ENCODE data around the gene PLA2G4B. TPM values are rescaled to one million over a fixed set of nuclear protein-coding genes. Genes with fewer than 3 reads are reported as not detected.

The PLA2G4B gene
- total RNA-seq, 1 donor from 2014 or later = 13.1 TPM

DNA sequence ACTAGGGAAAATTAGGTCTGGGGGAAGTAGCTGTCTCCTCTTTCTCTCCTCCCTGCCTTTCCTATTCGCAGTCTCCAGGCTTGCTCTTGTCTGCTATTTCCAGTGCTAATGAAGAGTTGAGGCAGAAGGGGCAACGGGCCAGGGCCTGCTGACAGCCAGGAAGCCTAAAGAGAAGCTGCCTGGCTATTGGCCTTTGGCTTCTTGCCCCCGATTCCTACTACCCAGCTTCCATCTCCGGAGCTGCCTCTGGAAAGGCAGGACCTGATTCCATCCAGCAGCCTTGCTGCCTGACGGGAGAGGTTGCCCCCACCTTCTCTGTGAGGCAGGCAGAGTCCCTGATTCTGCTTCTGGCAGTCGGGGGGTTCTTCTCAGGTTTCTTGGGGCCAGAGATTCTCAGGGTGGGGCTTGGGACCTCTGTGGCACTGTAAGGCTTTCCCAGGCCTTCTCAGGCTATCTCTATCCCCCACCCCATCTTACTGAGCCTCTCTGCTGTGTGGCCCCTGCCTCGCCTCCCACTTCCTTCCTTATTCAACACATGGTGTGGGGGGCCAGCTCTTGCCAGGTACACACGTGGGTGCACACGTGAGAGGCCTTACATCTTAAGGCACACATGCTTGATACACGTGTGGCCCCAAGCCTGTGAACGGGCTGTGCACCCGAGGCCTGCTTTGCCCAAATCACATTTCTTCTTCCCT is 29.0 kb upstream of the PLA2G4B start:
- no peak overlapping the region for H3K4me3 Mint-ChIP-seq (ENCODE audit: low read depth)
- no peaks in the 10 kb centered on the region for H3K27me3 Mint-ChIP-seq
- H3K9me3 Mint-ChIP-seq (ENCODE audit: low read depth) = no peaks in the 10 kb centered on the region
- DNase-seq (ENCODE audit: low spot score, unreplicated experiment) = no peak
- peaks cover 4% of the 10 kb centered on the region for H3K36me3 Mint-ChIP-seq (ENCODE audit: insufficient read depth)
- H3K27ac Mint-ChIP-seq = no peak overlapping the region
- no peak for TF ChIP-seq CTCF (IDR thresholded peaks at IDR 0.05; ENCODE audit: unreplicated experiment)
- H3K4me1 Mint-ChIP-seq (ENCODE audit: low read depth) = no peaks in the 10 kb centered on the region

GRCh38 chr15:41810651-41811431 is 27.8 kb upstream of the PLA2G4B start:
- DNase-seq (ENCODE audit: low spot score, unreplicated experiment) = no peak
- H3K4me3 Mint-ChIP-seq (ENCODE audit: low read depth) = no peak overlapping the region
- no peaks in the 10 kb centered on the region for H3K27me3 Mint-ChIP-seq
- no peak overlapping the region for H3K27ac Mint-ChIP-seq
- no peak for TF ChIP-seq CTCF (IDR thresholded peaks at IDR 0.05; ENCODE audit: unreplicated experiment)
- peaks cover 4% of the 10 kb centered on the region for H3K36me3 Mint-ChIP-seq (ENCODE audit: insufficient read depth)
- no peaks in the 10 kb centered on the region for H3K9me3 Mint-ChIP-seq (ENCODE audit: low read depth)
- no peaks in the 10 kb centered on the region for H3K4me1 Mint-ChIP-seq (ENCODE audit: low read depth)

DNA sequence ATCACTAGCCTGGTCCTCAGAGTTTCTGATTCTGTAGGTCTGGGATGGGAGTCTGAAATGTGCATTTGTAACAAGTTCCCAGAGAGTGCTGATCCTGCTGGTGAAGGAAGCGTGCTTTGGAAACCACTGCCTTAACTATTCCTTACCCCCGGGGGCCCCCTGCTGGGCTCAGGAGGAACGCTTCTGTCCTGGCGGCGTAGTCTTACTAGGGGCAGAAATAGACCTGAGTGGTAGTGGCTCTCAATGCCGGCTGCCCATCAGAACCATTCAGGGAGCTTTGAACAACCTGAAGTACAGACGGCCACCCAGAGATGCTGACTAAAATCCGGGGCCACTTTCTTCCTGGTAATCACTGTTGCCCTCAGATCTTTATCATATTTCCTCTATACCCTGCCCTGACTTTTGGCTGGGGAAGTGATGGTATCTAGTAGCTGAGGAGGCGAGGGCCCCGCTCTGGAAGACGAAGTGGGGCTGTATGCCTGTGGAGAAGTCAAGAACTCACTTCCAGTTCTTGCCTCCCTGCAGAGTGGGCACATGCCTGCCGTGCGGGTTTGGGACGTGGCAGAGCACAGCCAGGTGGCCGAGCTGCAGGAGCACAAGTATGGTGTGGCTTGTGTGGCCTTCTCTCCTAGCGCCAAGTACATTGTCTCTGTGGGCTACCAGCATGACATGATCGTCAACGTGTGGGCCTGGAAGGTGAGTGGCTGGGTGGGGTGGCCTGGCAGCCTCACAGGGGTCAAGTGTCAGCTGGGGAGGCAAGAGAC is 27.0 kb upstream of the PLA2G4B start:
- Mint-ChIP-seq H3K9me3 (ENCODE audit: low read depth) (no peaks in the 10 kb centered on the region), H3K27ac (no peak overlapping the region), H3K4me1 (ENCODE audit: low read depth) (no peaks in the 10 kb centered on the region), H3K27me3 (no peaks in the 10 kb centered on the region), H3K4me3 (ENCODE audit: low read depth) (no peak overlapping the region), H3K36me3 (ENCODE audit: insufficient read depth) (peaks cover 4% of the 10 kb centered on the region)
- DNase-seq (ENCODE audit: low spot score, unreplicated experiment) = peak; percentile 75
- peak; percentile 88 for TF ChIP-seq CTCF (IDR thresholded peaks at IDR 0.05; ENCODE audit: unreplicated experiment)

GRCh38 chr15:41812820-41813375 is 25.7 kb upstream of the PLA2G4B start:
- Mint-ChIP-seq H3K27me3 (no peaks in the 10 kb centered on the region), H3K4me3 (ENCODE audit: low read depth) (no peak overlapping the region), H3K36me3 (ENCODE audit: insufficient read depth) (peaks cover 9% of the 10 kb centered on the region), H3K9me3 (ENCODE audit: low read depth) (no peaks in the 10 kb centered on the region), H3K27ac (no peak overlapping the region), H3K4me1 (ENCODE audit: low read depth) (no peaks in the 10 kb centered on the region)
- no peak for DNase-seq (ENCODE audit: low spot score, unreplicated experiment)
- TF ChIP-seq CTCF (IDR thresholded peaks at IDR 0.05; ENCODE audit: unreplicated experiment) = no peak

DNA sequence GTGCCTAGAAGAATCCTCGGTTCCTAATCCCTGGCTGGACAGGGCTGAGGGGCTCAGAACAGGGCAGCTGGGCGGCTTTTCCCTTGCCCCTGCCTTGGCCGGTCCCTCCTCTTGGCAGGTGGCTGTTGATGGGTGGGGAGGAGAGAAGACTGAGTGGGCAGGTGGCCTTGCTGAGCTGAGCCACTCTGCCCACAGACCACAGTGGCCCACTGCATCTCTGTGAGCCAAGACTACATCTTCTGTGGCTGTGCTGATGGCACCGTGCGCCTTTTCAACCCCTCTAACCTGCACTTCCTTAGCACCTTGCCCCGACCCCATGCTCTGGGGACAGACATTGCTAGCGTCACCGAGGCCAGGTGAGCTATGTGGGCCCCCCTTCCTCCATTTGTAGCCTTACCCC is 25.2 kb upstream of the PLA2G4B start:
- Mint-ChIP-seq H3K4me1 (ENCODE audit: low read depth) (no peaks in the 10 kb centered on the region), H3K4me3 (ENCODE audit: low read depth) (no peak overlapping the region), H3K27me3 (no peaks in the 10 kb centered on the region), H3K36me3 (ENCODE audit: insufficient read depth) (peaks cover 9% of the 10 kb centered on the region), H3K27ac (no peak overlapping the region), H3K9me3 (ENCODE audit: low read depth) (no peaks in the 10 kb centered on the region)
- DNase-seq (ENCODE audit: low spot score, unreplicated experiment) = no peak
- no peak for TF ChIP-seq CTCF (IDR thresholded peaks at IDR 0.05; ENCODE audit: unreplicated experiment)
